SK-N-SH (cell line): Measurements from ENCODE around the gene CCR6.

Experiments
- CTCF ChIP-seq: fragments of 200-600 bp; sonication (generic); IDR thresholded peaks from 2 replicates; pipeline ENCODE4 v1.6.1; 2017; ENCODE audit warnings: antibody characterized with exemption, mild to moderate bottlenecking, moderate library complexity
- EP300 ChIP-seq, 2 experiments: IDR thresholded peaks; 2 replicates each; pipeline versions ENCODE4 v1.4.0 to v1.6.1; 2012; ENCODE audit warnings: borderline replicate concordance in 1 of 2, low read depth in 1 of 2, low read length in 1 of 2
- FOSL2 ChIP-seq: IDR thresholded peaks from 2 replicates; pipeline ENCODE4 v1.4.0; 2012; ENCODE audit warnings: low read depth, mild to moderate bottlenecking, moderate library complexity, borderline replicate concordance
- GABPA ChIP-seq: IDR thresholded peaks from 2 replicates; pipeline ENCODE4 v1.4.0; 2012; ENCODE audit warnings: low read depth, mild to moderate bottlenecking
- JUND ChIP-seq: IDR thresholded peaks from 2 replicates; pipeline ENCODE4 v1.4.0; 2012
- MAX ChIP-seq: IDR thresholded peaks from 2 replicates; pipeline ENCODE4 v1.4.0; 2012; ENCODE audit warnings: low read depth
- MXI1 ChIP-seq: IDR thresholded peaks from 2 replicates; pipeline ENCODE4 v1.6.1; 2012; ENCODE audit warnings: mild to moderate bottlenecking, low read depth, low read length, improper control_type of control experiment
- NRF1 ChIP-seq: IDR thresholded peaks from 2 replicates; pipeline ENCODE4 v1.6.1; 2012; ENCODE audit warnings: low read depth, mild to moderate bottlenecking, low read length
- RAD21 ChIP-seq: IDR thresholded peaks from 2 replicates; pipeline ENCODE4 v1.6.1; 2012; ENCODE audit warnings: mild to moderate bottlenecking, low read length
- RFX5 ChIP-seq: IDR thresholded peaks from 2 replicates; pipeline ENCODE4 v1.6.1; 2012; ENCODE audit warnings: mild to moderate bottlenecking, improper control_type of control experiment, low read length
- TAF1 ChIP-seq: IDR thresholded peaks from 2 replicates; pipeline ENCODE4 v1.6.1; 2012; ENCODE audit warnings: low read depth, mild to moderate bottlenecking, low read length, moderate library complexity, borderline replicate concordance
- YY1 ChIP-seq: IDR thresholded peaks from 2 replicates; pipeline ENCODE4 v1.4.0; 2012; ENCODE audit warnings: low read depth, mild to moderate bottlenecking
- TF ChIP-seq, protein P1 (sequence below): IDR thresholded peaks from 2 replicates; pipeline ENCODE4 v1.6.1; 2012; ENCODE audit warnings: mild to moderate bottlenecking, low read depth, low read length, moderate library complexity
- TF ChIP-seq, protein P2 (sequence below): fragments of 150-350 bp; IDR thresholded peaks from 2 replicates; pipeline ENCODE4 v1.6.1; 2017; ENCODE audit warnings: antibody characterized with exemption, low read length, low read depth, borderline replicate concordance

DNA sequence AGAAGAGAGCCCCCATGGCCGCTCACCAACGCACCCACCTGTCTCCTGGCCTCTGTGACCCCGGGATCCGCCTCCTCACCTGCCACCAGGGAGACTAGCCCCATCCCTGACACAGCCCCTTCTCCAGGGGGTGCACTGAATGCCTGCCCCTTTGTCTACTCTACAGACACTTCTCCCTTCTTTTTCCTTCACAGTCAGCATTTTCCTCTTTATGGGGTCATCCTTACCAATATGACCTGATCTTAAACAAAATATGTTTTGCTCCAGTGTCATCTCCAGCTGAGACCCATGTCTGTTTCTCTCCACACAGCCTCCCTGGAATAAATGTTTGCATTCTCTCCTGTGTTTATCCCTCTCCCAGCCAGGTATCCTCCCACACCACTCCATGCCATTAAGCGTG, 14.6 kb upstream of the CCR6 start:
- TF ChIP-seq YY1 = no peak
- no peak for TF ChIP-seq RAD21
- no peak for TF ChIP-seq CTCF
- no peak for TF ChIP-seq EP300 (IDR thresholded peaks at IDR 0.05; ENCODE audit: borderline replicate concordance in 1 of 2, low read depth in 1 of 2, low read length in 1 of 2)
- TF ChIP-seq FOSL2 = no peak
- TF ChIP-seq GABPA = no peak
- TF ChIP-seq JUND = no peak
- TF ChIP-seq NRF1 = no peak
- TF ChIP-seq, protein P1, sequence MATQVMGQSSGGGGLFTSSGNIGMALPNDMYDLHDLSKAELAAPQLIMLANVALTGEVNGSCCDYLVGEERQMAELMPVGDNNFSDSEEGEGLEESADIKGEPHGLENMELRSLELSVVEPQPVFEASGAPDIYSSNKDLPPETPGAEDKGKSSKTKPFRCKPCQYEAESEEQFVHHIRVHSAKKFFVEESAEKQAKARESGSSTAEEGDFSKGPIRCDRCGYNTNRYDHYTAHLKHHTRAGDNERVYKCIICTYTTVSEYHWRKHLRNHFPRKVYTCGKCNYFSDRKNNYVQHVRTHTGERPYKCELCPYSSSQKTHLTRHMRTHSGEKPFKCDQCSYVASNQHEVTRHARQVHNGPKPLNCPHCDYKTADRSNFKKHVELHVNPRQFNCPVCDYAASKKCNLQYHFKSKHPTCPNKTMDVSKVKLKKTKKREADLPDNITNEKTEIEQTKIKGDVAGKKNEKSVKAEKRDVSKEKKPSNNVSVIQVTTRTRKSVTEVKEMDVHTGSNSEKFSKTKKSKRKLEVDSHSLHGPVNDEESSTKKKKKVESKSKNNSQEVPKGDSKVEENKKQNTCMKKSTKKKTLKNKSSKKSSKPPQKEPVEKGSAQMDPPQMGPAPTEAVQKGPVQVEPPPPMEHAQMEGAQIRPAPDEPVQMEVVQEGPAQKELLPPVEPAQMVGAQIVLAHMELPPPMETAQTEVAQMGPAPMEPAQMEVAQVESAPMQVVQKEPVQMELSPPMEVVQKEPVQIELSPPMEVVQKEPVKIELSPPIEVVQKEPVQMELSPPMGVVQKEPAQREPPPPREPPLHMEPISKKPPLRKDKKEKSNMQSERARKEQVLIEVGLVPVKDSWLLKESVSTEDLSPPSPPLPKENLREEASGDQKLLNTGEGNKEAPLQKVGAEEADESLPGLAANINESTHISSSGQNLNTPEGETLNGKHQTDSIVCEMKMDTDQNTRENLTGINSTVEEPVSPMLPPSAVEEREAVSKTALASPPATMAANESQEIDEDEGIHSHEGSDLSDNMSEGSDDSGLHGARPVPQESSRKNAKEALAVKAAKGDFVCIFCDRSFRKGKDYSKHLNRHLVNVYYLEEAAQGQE = no peak
- TF ChIP-seq TAF1 = no peak
- TF ChIP-seq, protein P2, sequence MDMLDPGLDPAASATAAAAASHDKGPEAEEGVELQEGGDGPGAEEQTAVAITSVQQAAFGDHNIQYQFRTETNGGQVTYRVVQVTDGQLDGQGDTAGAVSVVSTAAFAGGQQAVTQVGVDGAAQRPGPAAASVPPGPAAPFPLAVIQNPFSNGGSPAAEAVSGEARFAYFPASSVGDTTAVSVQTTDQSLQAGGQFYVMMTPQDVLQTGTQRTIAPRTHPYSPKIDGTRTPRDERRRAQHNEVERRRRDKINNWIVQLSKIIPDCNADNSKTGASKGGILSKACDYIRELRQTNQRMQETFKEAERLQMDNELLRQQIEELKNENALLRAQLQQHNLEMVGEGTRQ = no peak
- no peak for TF ChIP-seq MXI1
- no peak for TF ChIP-seq MAX
- no peak for TF ChIP-seq RFX5
